Amygdala (tissue), 56 donors: ENCODE data around the gene HNRNPA2B1.
"Not testable (repeated sequence)": the region's sequence is repeated elsewhere in the genome, so short reads cannot be mapped to it uniquely, and the experiment has no call there.

Source experiments
- DNase-seq, 56 donors: peaks; one replicate each; lab custom pipeline; 2025; lab: John Stamatoyannopoulos, UW

Gene HNRNPA2B1

GRCh38 chr7:26185844-26186180, 14.7 kb downstream of the HNRNPA2B1 start:
- DNase-seq: no peak

DNA sequence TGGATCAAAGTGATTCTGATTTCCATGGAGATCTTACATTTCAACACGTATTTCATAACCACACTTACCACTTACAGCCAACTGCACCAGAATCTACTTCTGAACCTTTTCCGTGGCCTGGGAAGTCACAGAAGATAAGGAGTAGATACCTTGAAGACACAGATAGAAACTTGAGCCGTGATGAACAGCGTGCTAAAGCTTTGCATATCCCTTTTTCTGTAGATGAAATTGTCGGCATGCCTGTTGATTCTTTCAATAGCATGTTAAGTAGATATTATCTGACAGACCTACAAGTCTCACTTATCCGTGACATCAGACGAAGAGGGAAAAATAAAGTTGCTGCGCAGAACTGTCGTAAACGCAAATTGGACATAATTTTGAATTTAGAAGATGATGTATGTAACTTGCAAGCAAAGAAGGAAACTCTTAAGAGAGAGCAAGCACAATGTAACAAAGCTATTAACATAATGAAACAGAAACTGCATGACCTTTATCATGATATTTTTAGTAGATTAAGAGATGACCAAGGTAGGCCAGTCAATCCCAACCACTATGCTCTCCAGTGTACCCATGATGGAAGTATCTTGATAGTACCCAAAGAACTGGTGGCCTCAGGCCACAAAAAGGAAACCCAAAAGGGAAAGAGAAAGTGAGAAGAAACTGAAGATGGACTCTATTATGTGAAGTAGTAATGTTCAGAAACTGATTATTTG, 15.3 kb downstream of the HNRNPA2B1 start:
- DNase-seq: no peak

DNA sequence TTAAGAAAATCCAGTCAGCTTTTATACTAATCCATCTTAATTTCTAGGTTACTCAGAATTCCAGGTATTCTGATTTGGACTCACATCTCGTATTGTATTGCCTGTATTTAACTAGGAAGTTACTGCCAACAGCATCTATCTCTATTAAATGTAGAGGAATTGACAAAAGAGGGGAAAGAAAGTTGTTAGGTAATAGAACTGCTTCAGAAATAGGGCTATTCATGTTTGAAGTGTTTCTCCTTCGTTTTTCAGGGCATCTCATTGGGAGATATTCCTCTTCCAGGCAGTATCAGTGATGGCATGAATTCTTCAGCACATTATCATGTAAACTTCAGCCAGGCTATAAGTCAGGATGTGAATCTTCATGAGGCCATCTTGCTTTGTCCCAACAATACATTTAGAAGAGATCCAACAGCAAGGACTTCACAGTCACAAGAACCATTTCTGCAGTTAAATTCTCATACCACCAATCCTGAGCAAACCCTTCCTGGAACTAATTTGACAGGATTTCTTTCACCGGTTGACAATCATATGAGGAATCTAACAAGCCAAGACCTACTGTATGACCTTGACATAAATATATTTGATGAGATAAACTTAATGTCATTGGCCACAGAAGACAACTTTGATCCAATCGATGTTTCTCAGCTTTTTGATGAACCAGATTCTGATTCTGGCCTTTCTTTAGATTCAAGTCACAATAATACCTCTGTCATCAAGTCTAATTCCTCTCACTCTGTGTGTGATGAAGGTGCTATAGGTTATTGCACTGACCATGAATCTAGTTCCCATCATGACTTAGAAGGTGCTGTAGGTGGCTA, 16.1 kb downstream of the HNRNPA2B1 start:
- not testable (repeated sequence) for DNase-seq

DNA sequence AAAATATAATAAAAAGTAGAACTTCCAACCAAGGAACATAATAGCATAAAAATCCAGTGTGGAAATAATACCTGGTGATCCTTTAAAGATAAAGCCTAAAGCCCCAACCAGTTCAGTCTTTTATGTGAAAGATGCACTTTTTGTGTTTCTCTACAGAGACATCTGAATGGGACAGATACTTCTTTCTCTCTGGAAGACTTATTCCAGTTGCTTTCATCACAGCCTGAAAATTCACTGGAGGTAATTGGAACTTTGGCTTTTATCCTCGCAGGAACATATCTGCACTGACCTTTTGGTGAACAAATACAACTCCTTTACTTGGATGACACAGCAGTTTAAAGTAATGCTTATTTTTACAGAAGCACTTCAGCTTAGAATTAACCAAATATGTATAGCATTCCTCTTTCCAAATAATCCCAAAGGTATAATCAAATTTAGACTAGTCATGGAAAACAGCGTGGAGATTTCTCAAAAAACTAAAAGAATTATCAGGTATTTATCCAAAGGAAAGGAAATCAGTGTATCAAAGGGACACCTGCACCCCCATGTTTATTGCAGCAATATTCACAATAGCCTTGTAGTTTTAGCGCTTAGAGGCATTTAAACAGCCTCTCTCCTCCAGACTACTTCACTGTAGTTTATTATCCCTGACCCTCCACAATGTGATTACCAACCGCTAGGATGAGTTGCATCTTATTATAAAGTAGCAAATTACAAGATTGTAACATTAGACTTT, 16.8 kb downstream of the HNRNPA2B1 start:
- DNase-seq: no peak

GRCh38 chr7:26182706-26183105, 17.8 kb downstream of the HNRNPA2B1 start:
- DNase-seq: no peak

DNA sequence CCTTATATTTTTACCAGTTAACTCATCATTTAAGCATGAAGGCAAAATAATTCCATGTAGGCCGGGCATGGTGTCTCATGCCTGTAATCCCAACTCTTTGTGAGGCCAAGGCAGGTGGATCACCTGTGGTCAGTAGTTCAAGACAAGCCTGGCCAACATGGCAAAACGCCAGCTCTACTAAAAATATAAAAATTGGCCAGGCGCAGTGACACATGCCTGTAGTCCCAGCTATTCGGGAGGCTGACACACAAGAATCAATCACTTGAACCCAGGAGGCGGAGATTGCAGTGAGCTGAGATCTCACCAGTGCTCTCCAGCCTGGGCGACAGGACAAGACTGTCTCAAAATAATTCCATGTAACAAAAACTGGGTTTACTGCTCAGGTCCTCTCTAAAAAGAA, 18.3 kb downstream of the HNRNPA2B1 start:
- DNase-seq: no peak

DNA sequence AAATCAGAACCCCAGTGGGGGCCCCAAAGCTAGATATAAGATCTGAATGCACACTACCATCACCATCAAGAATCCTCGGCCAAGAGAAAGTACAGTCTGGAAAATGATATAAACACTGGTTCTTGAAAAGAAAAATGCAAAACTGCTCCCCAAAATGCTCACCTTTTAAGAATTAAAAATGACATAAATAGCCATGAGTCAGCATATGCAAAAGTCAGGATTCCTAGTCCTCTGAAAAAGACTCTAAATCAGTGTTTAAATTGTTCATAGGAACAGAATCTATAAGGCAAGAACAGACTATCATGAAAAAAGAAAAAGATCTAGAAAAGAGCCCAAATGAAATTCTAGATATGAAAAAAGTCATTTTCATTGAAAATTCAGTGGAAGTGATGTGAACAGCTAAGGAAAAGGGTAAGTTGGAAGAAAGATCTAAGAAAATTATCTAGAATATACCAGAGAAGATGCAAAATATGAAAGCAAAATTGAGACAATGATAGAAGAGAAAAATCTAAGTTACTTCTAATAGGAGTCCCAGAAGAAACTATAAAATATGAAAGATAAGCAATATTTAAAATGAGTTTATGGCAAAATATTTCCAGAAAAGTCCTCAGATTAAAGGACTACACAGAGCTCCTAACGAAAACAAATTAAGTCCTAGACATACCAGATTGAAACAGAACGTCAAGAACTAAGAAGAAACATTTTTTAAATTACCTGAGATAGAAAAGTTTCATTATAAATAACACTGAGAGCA, 18.9 kb downstream of the HNRNPA2B1 start:
- no peak for DNase-seq

- DNase-seq: no peak
Observed at GRCh38 chr7:26180792-26181198, 19.8 kb downstream of the HNRNPA2B1 start.

DNA sequence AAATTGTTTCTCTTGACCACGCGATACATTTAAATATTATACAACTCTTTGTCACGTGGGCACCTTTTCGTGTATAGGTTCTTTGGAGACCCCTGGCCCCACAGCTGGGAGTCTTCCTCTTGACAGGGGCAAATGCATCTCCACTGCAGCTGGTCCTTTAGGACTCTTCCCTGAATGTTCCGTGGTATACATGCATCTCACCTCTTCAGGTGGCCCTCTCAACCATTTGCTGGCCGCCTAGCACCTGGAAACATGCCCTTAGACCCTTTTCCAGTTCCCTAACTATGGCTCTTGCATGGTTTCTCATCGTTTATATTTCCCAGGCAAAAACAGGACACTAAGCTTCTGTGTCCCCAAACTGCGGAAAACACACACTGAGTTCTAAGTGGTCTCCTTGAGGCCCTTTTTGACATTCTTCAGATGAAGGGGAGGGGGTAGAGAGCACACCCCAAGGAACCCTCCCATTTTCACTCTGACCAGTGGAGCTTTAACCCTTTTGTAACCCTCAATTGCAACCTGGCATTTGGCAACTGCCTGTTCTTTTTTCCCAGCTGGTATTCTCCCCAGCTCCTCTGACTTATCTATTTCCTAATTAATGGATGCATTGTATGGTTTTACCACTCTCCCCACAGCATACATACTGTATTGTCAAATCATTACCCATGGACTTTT, 20.6 kb downstream of the HNRNPA2B1 start:
- DNase-seq: no peak

- DNase-seq: no peak
Observed at GRCh38 chr7:26179422-26179821, 21.1 kb downstream of the HNRNPA2B1 start.

- no peak for DNase-seq
Observed at GRCh38 chr7:26178272-26178960, 22.1 kb downstream of the HNRNPA2B1 start.

DNA sequence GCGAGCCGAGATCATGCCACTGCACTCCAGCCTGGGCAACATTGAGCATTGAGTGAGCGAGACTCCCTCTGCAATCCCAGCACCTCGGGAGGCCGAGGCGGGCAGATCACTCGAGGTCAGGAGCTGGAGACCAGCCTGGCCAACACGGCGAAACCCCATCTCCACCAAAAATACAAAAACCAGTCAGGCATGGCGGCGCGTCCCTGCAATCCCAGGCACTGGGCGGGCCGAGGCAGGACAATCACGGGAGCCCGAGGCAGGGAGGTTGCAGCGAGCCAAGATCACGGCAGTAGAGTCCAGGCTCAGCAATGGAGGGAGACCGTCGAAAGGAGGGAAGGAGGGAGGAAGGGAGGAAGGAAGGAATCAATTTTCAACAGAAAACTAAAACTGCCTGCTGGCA, 23.3 kb downstream of the HNRNPA2B1 start:
- not testable (repeated sequence) for DNase-seq

GRCh38 chr7:26176696-26177095, 23.9 kb downstream of the HNRNPA2B1 start:
- not testable (repeated sequence) for DNase-seq

GRCh38 chr7:26175903-26176302, 24.6 kb downstream of the HNRNPA2B1 start:
- DNase-seq: not testable (repeated sequence)

GRCh38 chr7:26172048-26172447, 28.5 kb downstream of the HNRNPA2B1 start:
- DNase-seq: no peak

DNA sequence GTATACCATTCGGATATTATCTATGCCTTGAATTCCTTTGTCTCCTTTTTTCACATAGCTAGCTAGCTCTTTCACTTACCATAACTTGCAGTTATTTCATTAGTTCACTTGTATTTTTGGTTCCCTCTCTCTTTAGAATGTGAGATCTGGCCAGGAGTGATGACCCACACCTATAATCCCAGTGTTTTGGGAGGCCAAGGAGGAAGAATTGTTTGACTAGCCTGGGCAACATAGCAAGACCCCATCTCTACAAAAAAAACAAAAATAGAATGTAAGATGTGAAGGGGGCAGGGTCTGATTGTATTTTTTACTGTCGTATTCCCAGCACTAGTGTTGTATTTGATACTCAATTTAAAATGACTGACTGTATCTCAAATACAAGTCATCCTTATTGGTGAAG, 28.9 kb downstream of the HNRNPA2B1 start:
- DNase-seq: no peak

GRCh38 chr7:26170663-26171062, 29.9 kb downstream of the HNRNPA2B1 start:
- DNase-seq: no peak

GRCh38 chr7:26169271-26169670, 31.3 kb downstream of the HNRNPA2B1 start:
- DNase-seq: no peak

DNA sequence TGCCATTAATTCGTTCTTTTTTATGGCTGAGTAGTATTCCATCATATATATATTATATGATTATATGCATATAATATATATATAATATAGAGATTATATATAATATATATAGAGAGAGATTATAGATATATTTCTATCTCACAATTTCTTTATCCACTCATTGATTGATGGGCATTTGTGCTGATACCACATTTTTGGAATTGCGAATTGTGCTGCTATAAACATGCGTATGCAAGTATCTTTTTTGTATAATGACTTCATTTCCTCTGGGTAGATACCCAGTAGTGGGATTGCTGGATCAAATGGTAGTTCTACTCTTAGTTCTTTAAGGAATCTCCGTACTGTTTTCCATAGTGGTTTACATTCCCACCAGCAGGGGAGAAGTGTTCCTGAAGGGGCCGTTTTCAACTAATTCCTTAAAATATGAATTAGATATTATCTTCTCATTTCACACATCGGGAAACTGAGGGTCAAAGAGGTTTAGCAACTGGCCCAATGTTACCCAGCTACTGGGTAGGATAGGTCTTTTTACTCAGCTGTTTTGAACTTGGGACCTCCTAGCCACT, 32.0 kb downstream of the HNRNPA2B1 start:
- DNase-seq: no peak
